NCI-H510A (cell line): Measurements from ENCODE around the gene ACOT7.

Source experiments
- DNase-seq: peaks from one replicate; lab custom pipeline; 2025; lab: John Stamatoyannopoulos, UW

ACOT7 gene

GRCh38 chr1:6249739-6250689 lies 143.6 kb downstream of the ACOT7 start:
- peak; percentile 52 for DNase-seq

GRCh38 chr1:6248932-6249738 lies 144.4 kb downstream of the ACOT7 start:
- no peak for DNase-seq

- no peak for DNase-seq
Observed at GRCh38 chr1:6248161-6248776, 145.3 kb downstream of the ACOT7 start.

GRCh38 chr1:6247651-6248050 lies 145.9 kb downstream of the ACOT7 start:
- DNase-seq, result no peak

- peak; percentile 96 for DNase-seq
Observed at GRCh38 chr1:6246497-6247467, 146.8 kb downstream of the ACOT7 start.

- peak; percentile 94 for DNase-seq
Observed at GRCh38 chr1:6245869-6246496, 147.6 kb downstream of the ACOT7 start.

- peak; percentile 98 for DNase-seq
Observed at GRCh38 chr1:6245086-6245868, 148.3 kb downstream of the ACOT7 start.

- peak; percentile 81 for DNase-seq
Observed at GRCh38 chr1:6244401-6245049, 149.0 kb downstream of the ACOT7 start.

- no peak for DNase-seq
Observed at GRCh38 chr1:6243993-6244392, 149.6 kb downstream of the ACOT7 start, which contains the start of gene HES3. Gene HES3, plus strand, starts transcription at chr1:6244179. Its CDS starts 187 bp downstream, at chr1:6244366.

GRCh38 chr1:6243053-6243834 lies 150.3 kb downstream of the ACOT7 start:
- DNase-seq, result no peak

- DNase-seq, result peak; percentile 52
Observed at GRCh38 chr1:6241887-6242740, 151.5 kb downstream of the ACOT7 start.

- no peak for DNase-seq
Observed at GRCh38 chr1:6241107-6241886, 152.3 kb downstream of the ACOT7 start.

- peak; percentile 64 for DNase-seq
Observed at GRCh38 chr1:6239950-6240768, 153.4 kb downstream of the ACOT7 start.

GRCh38 chr1:6239213-6239752 lies 154.3 kb downstream of the ACOT7 start:
- no peak for DNase-seq

- no peak for DNase-seq
Observed at GRCh38 chr1:6237093-6237492, 156.5 kb downstream of the ACOT7 start.

GRCh38 chr1:6235296-6235677 lies 158.3 kb downstream of the ACOT7 start:
- no peak for DNase-seq
